HepG2 (cell line): ENCODE results near the gene SNAP47. TPM values are rescaled to one million over a fixed set of nuclear protein-coding genes. Genes with fewer than 3 reads are reported as not detected.

ENCODE experiments used
- ATAC-seq: fragments of 200-7000 bp; cut with Tn5 transposase; 3 replicates; pipeline ENCODE4 v1.9.1; 2020; ENCODE audit warnings: mild to moderate bottlenecking, moderate library complexity
- BruUV-seq: library from RNA; stranded (reverse); fragments of 400-500 nt; replicated peaks from 2 replicates; lab custom pipeline; 2021; lab: Mats Ljungman, UMichigan
- CTCF ChIA-PET: fragments of 300-600 bp; formaldehyde crosslinking; extraction: SDS; loops from one replicate; lab custom pipeline; 2021; ENCODE audit warnings: low total read pairs, inconsistent platforms, low intra/inter-chr PET ratio; lab: Yijun Ruan, JAX
- POLR2A ChIA-PET: fragments of 350-600 bp; sonication (Branson Sonifier 250); formaldehyde crosslinking; loops from one replicate; lab custom pipeline; 2020; ENCODE audit warnings: antibody characterized with exemption, inconsistent platforms; lab: Yijun Ruan, JAX
- DNase-seq: peaks from one replicate; pipeline ENCODE4 v3.0.0-alpha.2; 2015; ENCODE audit warnings: low spot score
- FAIRE-seq: peaks from 3 replicates; lab custom pipeline; 2011; peaks lifted over from hg19 to GRCh38; lab: Jason Lieb, UNC
- H2AFZ ChIP-seq: one replicate; pipeline ENCODE4 v1.6.1; 2011; ENCODE audit warnings: low read length, inconsistent platforms
- H3K27ac ChIP-seq: fragments of 300-600 bp; 3 replicates; pipeline ENCODE4 v1.8.0; 2011; ENCODE audit warnings: mixed run types, mild to moderate bottlenecking, mixed read lengths, low read length, inconsistent platforms; ENCODE audit not compliant: insufficient read depth; ENCODE audit errors: extremely low read length
- H3K27me3 ChIP-seq, 2 experiments: fragments of 200-600 bp in 1 of 2; 2 replicates in 1 of 2; 3 replicates in 1 of 2; pipeline versions ENCODE4 v1.6.0 to v1.8.0; 2011; ENCODE audit warnings: low read length in 2 of 2, mild to moderate bottlenecking in 2 of 2, moderate library complexity in 2 of 2, inconsistent platforms in 1 of 2; ENCODE audit not compliant: insufficient read depth in 2 of 2, control insufficient read depth in 1 of 2
- H3K36me3 ChIP-seq, 2 experiments: fragments of 200-600 bp in 1 of 2; replicated peaks in 1 of 2; 2 replicates in 1 of 2; 3 replicates in 1 of 2; pipeline versions ENCODE4 v1.5.1 to v1.8.0; 2011; ENCODE audit warnings: low read length in 2 of 2, inconsistent platforms in 1 of 2; ENCODE audit not compliant: insufficient read depth in 2 of 2, control insufficient read depth in 1 of 2
- H3K4me1 ChIP-seq: 2 replicates; pipeline ENCODE4 v1.5.1; 2012; ENCODE audit warnings: low read length, inconsistent platforms; ENCODE audit not compliant: insufficient read depth
- H3K4me2 ChIP-seq: 2 replicates; pipeline ENCODE4 v1.6.0; 2011; ENCODE audit warnings: low read depth, low read length, inconsistent platforms
- H3K4me3 ChIP-seq, 3 experiments: fragments of 200-600 bp in 1 of 3; sonication (generic), shearing (Covaris generic) in 1 of 3; replicated peaks in 1 of 3; 2 replicates each; pipeline ENCODE4 v1.5.1; 2011 to 2016; ENCODE audit warnings: low read length in 3 of 3, inconsistent platforms in 2 of 3, low read depth in 2 of 3, mild to moderate bottlenecking in 2 of 3, control low read depth in 1 of 3, mixed read lengths in 1 of 3; ENCODE audit not compliant: insufficient read depth in 1 of 3
- H3K79me2 ChIP-seq: one replicate; pipeline ENCODE4 v1.6.1; 2011; ENCODE audit warnings: low read length, inconsistent platforms; ENCODE audit not compliant: insufficient read depth
- H3K9ac ChIP-seq: 2 replicates; pipeline ENCODE4 v1.6.0; 2011; ENCODE audit warnings: mild to moderate bottlenecking, low read depth, low read length, inconsistent platforms; ENCODE audit not compliant: insufficient read depth
- H3K9me3 ChIP-seq: 2 replicates; pipeline ENCODE4 v1.5.1; 2012; ENCODE audit warnings: mild to moderate bottlenecking, low read length
- H4K20me1 ChIP-seq: 2 replicates; pipeline ENCODE4 v1.6.0; 2011; ENCODE audit warnings: inconsistent platforms, mild to moderate bottlenecking, low read length, moderate library complexity; ENCODE audit not compliant: insufficient read depth
- HMGXB3 ChIP-seq: sonication (generic); formaldehyde crosslinking; IDR thresholded peaks from 2 replicates; pipeline ENCODE4 v1.4.0; 2020; ENCODE audit warnings: missing genetic modification reagents, borderline replicate concordance
- HNRNPH1 ChIP-seq: fragments of 200-400 bp; formaldehyde crosslinking; optimal IDR thresholded peaks from 2 replicates; pipeline ENCODE3; 2017; ENCODE audit warnings: mild to moderate bottlenecking, low read depth, low read length
- HNRNPL ChIP-seq: fragments of 200-400 bp; formaldehyde crosslinking; IDR thresholded peaks from 2 replicates; pipeline ENCODE4 v1.6.1; 2017; ENCODE audit warnings: mild to moderate bottlenecking, low read depth, low read length
- JDP2 ChIP-seq: sonication (generic); formaldehyde crosslinking; IDR thresholded peaks from 2 replicates; pipeline ENCODE4 v1.8.1; 2022; ENCODE audit warnings: missing genetic modification reagents, borderline replicate concordance
- KDM4B ChIP-seq: sonication (generic); formaldehyde crosslinking; IDR thresholded peaks from 2 replicates; pipeline ENCODE4 v1.4.0; 2020; ENCODE audit warnings: missing genetic modification reagents
- MED13 ChIP-seq: sonication (generic); formaldehyde crosslinking; IDR thresholded peaks from 2 replicates; pipeline ENCODE4 v1.5.0; 2020; ENCODE audit warnings: missing genetic modification reagents
- MIER3 ChIP-seq: IDR thresholded peaks from 2 replicates; pipeline ENCODE4 v1.6.1; 2016; ENCODE audit warnings: missing compliant biosample characterization, borderline replicate concordance
- NFYC ChIP-seq: IDR thresholded peaks from 2 replicates; pipeline ENCODE4 v1.6.1; 2016; ENCODE audit warnings: missing genetic modification reagents, missing compliant biosample characterization
- TAF15 ChIP-seq: fragments of 200-400 bp; formaldehyde crosslinking; IDR thresholded peaks from one replicate; pipeline ENCODE4 v1.6.1; 2018; ENCODE audit warnings: mild to moderate bottlenecking, low read depth, low read length; ENCODE audit not compliant: poor library complexity, severe bottlenecking
- TBX3 ChIP-seq: fragments of 450-650 bp; IDR thresholded peaks from 2 replicates; pipeline ENCODE4 v1.6.1; 2017; ENCODE audit warnings: antibody characterized with exemption, mild to moderate bottlenecking, inconsistent platforms, borderline replicate concordance
- TP53 ChIP-seq: sonication (generic); formaldehyde crosslinking; conservative IDR thresholded peaks from 2 replicates; pipeline ENCODE4 v1.4.0; 2020; ENCODE audit warnings: missing genetic modification reagents
- ZBTB37 ChIP-seq: sonication (generic); formaldehyde crosslinking; IDR thresholded peaks from 2 replicates; pipeline ENCODE4 v1.4.0; 2020; ENCODE audit warnings: mild to moderate bottlenecking, missing genetic modification reagents
- ZNF20 ChIP-seq: sonication (generic); formaldehyde crosslinking; IDR thresholded peaks from 2 replicates; pipeline ENCODE4 v1.4.0; 2020; ENCODE audit warnings: mild to moderate bottlenecking, moderate library complexity, missing genetic modification reagents
- ZNF282 ChIP-seq: fragments of 450-650 bp; IDR thresholded peaks from 2 replicates; pipeline ENCODE4 v1.6.1; 2018; ENCODE audit not compliant: partially characterized antibody
- ZNF446 ChIP-seq: sonication (generic); formaldehyde crosslinking; IDR thresholded peaks from 2 replicates; pipeline ENCODE4 v1.5.0; 2020; ENCODE audit warnings: mild to moderate bottlenecking, missing genetic modification reagents
- ZNF503 ChIP-seq: sonication (generic); formaldehyde crosslinking; IDR thresholded peaks from 2 replicates; pipeline ENCODE4 v1.4.0; 2020; ENCODE audit warnings: missing genetic modification reagents
- ZNF616 ChIP-seq: sonication (generic); formaldehyde crosslinking; IDR thresholded peaks from 2 replicates; pipeline ENCODE4 v1.5.0; 2020; ENCODE audit warnings: low read depth, mild to moderate bottlenecking, missing genetic modification reagents
- ZNF720 ChIP-seq: sonication (generic); formaldehyde crosslinking; IDR thresholded peaks from 2 replicates; pipeline ENCODE4 v1.4.0; 2020; ENCODE audit warnings: missing genetic modification reagents
- ZSCAN25 ChIP-seq: sonication (generic); formaldehyde crosslinking; IDR thresholded peaks from 2 replicates; pipeline ENCODE4 v1.8.0; 2022; ENCODE audit warnings: mild to moderate bottlenecking, missing genetic modification reagents
- WGBS: methylation state at CpG from one replicate; pipeline ENCODE4 v1.1.6; 2017; ENCODE audit warnings: low lambda C conversion rate; 5-methylcytosine and 5-hydroxymethylcytosine counted together
- in situ Hi-C: cut with HindIII; loops from 2 replicates; pipeline ENCODE4 v1.10.0; 2017; ENCODE audit warnings: low pct_unique_long_range_greater_than_20kb; ENCODE audit not compliant: extremely low pct_ligation_motif_present
- intact Hi-C: fragments of 100-400 bp; cut with micrococcal nuclease; formaldehyde crosslinking; loops from one replicate; pipeline ENCODE4 v1.10.0; 2022; ENCODE audit not compliant: unreplicated experiment
- polyA plus RNA-seq, 8 experiments: library from polyadenylated mRNA; depleted of rRNA in 3 of 8; stranded (reverse) in 7 of 8; unstranded in 1 of 8; fragments of >200 nt; fragmentation: Illumina TruSeq in 4 of 8; extraction: Trizol in 4 of 8; gene quantifications; 2 replicates each; pipeline versions ENCODE4 v1.2.1 to v1.2.3, GENCODE V29; 2011 to 2016; ENCODE audit warnings: low read depth in 4 of 8, missing spikeins in 1 of 8, mixed read lengths in 1 of 8; ENCODE audit not compliant: insufficient read depth in 1 of 8
- total RNA-seq, 5 experiments: library from RNA; depleted of rRNA; stranded (reverse); fragments of >200 nt; fragmentation: Illumina TruSeq; extraction: Trizol; gene quantifications; 2 replicates each; pipeline ENCODE4 v1.2.3, GENCODE V29; 2016; ENCODE audit warnings: low read depth in 1 of 5

Gene SNAP47
- total and polyA plus RNA-seq, 2 of the 13 experiments (the other 11 are each of a cell fraction or from before 2014, with no cell fraction given): 13.6 to 25.1 TPM

GRCh38 chr1:227736814-227737432, 1.7 kb downstream of the SNAP47 start:
- Histone ChIP-seq H3K4me3 (no peak overlapping the region), H2AFZ (no peak overlapping the region), H3K27ac (no peak overlapping the region), H3K4me1 (peaks cover 24% of the 10 kb centered on the region), H3K9ac (no peak overlapping the region), H3K27me3 (no peaks in the 10 kb centered on the region; a peak in 1 of 5 replicates), H3K79me2 (peaks cover 48% of the 10 kb centered on the region), H4K20me1 (no peaks in the 10 kb centered on the region), H3K9me3 (no peaks in the 10 kb centered on the region), H3K4me2 (peak overlapping the region; percentile 93), H3K36me3 (peaks cover 4 to 9% of the 10 kb centered on the region in 2 experiments; a peak in 1 of 5 replicates)
- TF ChIP-seq ZBTB37 (CRISPR knock-in tag): no peak
- TF ChIP-seq JDP2 (CRISPR knock-in tag): no peak
- TF ChIP-seq ZNF446: no peak
- TF ChIP-seq TAF15: no peak
- TF ChIP-seq MED13 (CRISPR knock-in tag): no peak
- no peak for TF ChIP-seq NFYC (CRISPR knock-in tag)
- TF ChIP-seq ZNF503 (CRISPR knock-in tag): no peak
- TF ChIP-seq ZNF20 (CRISPR knock-in tag): no peak
- no peak for TF ChIP-seq ZNF282
- no peak for TF ChIP-seq HNRNPL
- no peak for TF ChIP-seq HNRNPH1
- no peak for TF ChIP-seq ZNF720
- no peak for TF ChIP-seq TBX3
- TF ChIP-seq MIER3 (CRISPR knock-in tag): no peak
- TF ChIP-seq ZSCAN25 (CRISPR knock-in tag): no peak
- TF ChIP-seq KDM4B (CRISPR knock-in tag): no peak
- TF ChIP-seq TP53 (CRISPR knock-in tag): no peak
- no peak for TF ChIP-seq HMGXB3 (CRISPR knock-in tag)
- TF ChIP-seq ZNF616: no peak
- FAIRE-seq (no peak), DNase-seq (no peak), ATAC-seq (no peak)
- in situ Hi-C loops: no loop called here
- intact Hi-C loops: no loop called here
- 88% methylated on average over 10 of the region's 11 CpGs for WGBS
- CTCF ChIA-PET: no interaction called here
- POLR2A ChIA-PET: no interaction called here
- no TSS peak for BruUV-seq
